Loucy (cell line): ENCODE data around the gene LGALS3BP.

Experiments
- H2AFZ ChIP-seq: fragments of 200-600 bp; sonication (generic); 2 replicates; pipeline ENCODE4 v1.6.0; 2016; ENCODE audit warnings: antibody characterized with exemption, mild to moderate bottlenecking, low read length, moderate library complexity
- H3F3A ChIP-seq: fragments of 200-600 bp; 2 replicates; pipeline ENCODE4 v1.6.0; 2016; ENCODE audit warnings: antibody characterized with exemption, low read depth, mild to moderate bottlenecking
- H3K27me3 ChIP-seq: fragments of 200-600 bp; sonication (generic); 2 replicates; pipeline ENCODE4 v1.6.1; 2014; ENCODE audit warnings: low read length, mild to moderate bottlenecking; ENCODE audit not compliant: insufficient read depth, poor library complexity, severe bottlenecking
- H3K36me3 ChIP-seq: fragments of 200-600 bp; sonication (generic); 2 replicates; pipeline ENCODE4 v1.6.1; 2016; ENCODE audit warnings: low read length; ENCODE audit not compliant: insufficient read depth
- H3K4me1 ChIP-seq: fragments of 200-600 bp; sonication (generic); 2 replicates; pipeline ENCODE4 v1.5.1; 2014; ENCODE audit warnings: low read length, mild to moderate bottlenecking; ENCODE audit not compliant: insufficient read depth, poor library complexity, severe bottlenecking
- H3K4me2 ChIP-seq: fragments of 200-600 bp; sonication (generic); 2 replicates; pipeline ENCODE4 v1.6.0; 2014; ENCODE audit warnings: antibody characterized with exemption, low read length, low read depth, mild to moderate bottlenecking; ENCODE audit not compliant: poor library complexity, severe bottlenecking
- H3K4me3 ChIP-seq: fragments of 200-600 bp; sonication (generic); 2 replicates; pipeline ENCODE4 v1.5.1; 2014; ENCODE audit warnings: low read length, mild to moderate bottlenecking, mixed read lengths; ENCODE audit not compliant: poor library complexity, severe bottlenecking
- H3K79me2 ChIP-seq: fragments of 200-600 bp; sonication (generic); 2 replicates; pipeline ENCODE4 v1.6.1; 2014; ENCODE audit warnings: low read length; ENCODE audit not compliant: insufficient read depth
- H3K9ac ChIP-seq: fragments of 200-600 bp; sonication (generic); 2 replicates; pipeline ENCODE4 v1.6.0; 2014; ENCODE audit warnings: mild to moderate bottlenecking, low read depth, low read length, moderate library complexity; ENCODE audit not compliant: poor library complexity, severe bottlenecking
- H3K9me2 ChIP-seq: fragments of 200-600 bp; sonication (generic); replicated peaks from 2 replicates; pipeline ENCODE4 v1.6.1; 2016; ENCODE audit warnings: low read depth, low read length, mixed read lengths
- H3K9me3 ChIP-seq: fragments of 200-600 bp; sonication (generic); 2 replicates; pipeline ENCODE4 v1.6.1; 2014; ENCODE audit warnings: mild to moderate bottlenecking, antibody characterized with exemption, low read length, low read depth; ENCODE audit not compliant: insufficient read depth
- H4K20me1 ChIP-seq: fragments of 200-600 bp; sonication (generic); 2 replicates; pipeline ENCODE4 v1.6.0; 2014; ENCODE audit warnings: antibody characterized with exemption, low read length, mild to moderate bottlenecking; ENCODE audit not compliant: insufficient read depth, poor library complexity, severe bottlenecking
- EZH2phosphoT487 ChIP-seq: fragments of 200-600 bp; IDR thresholded peaks from 2 replicates; pipeline ENCODE4 v1.6.1; 2018; ENCODE audit warnings: antibody characterized with exemption, mild to moderate bottlenecking, moderate library complexity, borderline replicate concordance
- TF ChIP-seq, protein P1 (sequence below): fragments of 200-600 bp; sonication (generic); conservative IDR thresholded peaks from 2 replicates; pipeline ENCODE4 v1.5.1; 2014; ENCODE audit warnings: mild to moderate bottlenecking, antibody characterized with exemption, low read length

Gene LGALS3BP

DNA sequence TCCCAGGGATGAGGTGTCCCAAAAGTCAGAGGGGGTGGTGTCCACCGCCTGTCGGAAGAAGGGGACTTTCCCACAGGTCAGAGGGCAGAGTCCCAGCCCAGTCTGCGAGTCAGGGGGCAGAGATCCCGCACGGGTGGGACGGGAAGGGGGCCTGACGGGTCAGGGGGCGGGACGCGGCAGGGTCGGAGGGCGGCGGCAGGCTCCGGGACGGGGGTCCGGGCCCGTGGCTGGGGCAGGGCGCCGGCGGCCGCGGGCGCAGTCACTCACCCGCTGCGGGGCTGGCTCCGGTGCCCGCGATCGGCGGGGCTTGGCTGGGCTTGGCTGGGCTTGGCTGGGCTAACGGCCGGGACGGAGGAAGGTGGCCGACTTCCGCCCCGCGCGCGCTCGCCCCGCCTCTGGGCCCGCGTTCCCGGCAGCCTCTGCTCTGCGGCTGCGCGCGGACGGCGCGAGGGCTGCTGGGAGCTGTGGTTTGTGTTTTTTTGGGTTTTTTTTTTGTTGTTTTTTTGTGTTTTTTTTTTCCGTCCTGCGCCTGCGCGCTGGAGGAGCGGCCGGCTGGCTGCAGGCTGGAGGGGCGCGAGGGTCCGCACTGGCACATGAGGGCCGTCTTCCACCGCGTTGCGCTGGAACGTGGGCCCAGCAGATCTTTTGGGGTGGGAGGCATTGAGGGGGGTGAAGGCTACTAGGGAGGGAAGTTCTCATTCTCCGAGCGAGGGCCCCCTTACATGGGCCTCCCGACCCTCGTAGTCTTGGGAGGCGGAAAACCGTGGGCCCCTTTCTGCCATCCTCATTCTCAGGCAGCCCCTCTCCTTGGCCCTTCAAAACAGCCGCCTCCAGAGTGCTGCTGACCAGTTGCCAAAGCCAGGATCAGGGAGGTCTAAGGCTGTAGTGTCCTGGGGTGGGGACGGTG is 29.9 kb upstream of the LGALS3BP start, which contains the start of gene CANT1:
Gene CANT1 (minus strand): TSS at position 368 of the 907 bp plus-strand sequence. CDS start 12,142 bp downstream, outside the sequence.
- TF ChIP-seq, protein P1, sequence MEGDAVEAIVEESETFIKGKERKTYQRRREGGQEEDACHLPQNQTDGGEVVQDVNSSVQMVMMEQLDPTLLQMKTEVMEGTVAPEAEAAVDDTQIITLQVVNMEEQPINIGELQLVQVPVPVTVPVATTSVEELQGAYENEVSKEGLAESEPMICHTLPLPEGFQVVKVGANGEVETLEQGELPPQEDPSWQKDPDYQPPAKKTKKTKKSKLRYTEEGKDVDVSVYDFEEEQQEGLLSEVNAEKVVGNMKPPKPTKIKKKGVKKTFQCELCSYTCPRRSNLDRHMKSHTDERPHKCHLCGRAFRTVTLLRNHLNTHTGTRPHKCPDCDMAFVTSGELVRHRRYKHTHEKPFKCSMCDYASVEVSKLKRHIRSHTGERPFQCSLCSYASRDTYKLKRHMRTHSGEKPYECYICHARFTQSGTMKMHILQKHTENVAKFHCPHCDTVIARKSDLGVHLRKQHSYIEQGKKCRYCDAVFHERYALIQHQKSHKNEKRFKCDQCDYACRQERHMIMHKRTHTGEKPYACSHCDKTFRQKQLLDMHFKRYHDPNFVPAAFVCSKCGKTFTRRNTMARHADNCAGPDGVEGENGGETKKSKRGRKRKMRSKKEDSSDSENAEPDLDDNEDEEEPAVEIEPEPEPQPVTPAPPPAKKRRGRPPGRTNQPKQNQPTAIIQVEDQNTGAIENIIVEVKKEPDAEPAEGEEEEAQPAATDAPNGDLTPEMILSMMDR = no peak
- no peak for TF ChIP-seq EZH2phosphoT487
- Histone ChIP-seq H2AFZ (peak within 1 kb of the TSS; percentile 98), H3F3A (no peaks in the 10 kb centered on the region), H3K9me3 (no peaks in the 10 kb centered on the region), H3K9ac (peak within 1 kb of the TSS; percentile 96), H3K79me2 (peaks cover 47% of the 10 kb centered on the region), H3K4me2 (peak within 1 kb of the TSS; percentile 97), H3K4me1 (peaks cover 43% of the 10 kb centered on the region), H3K27me3 (no peaks in the 10 kb centered on the region), H3K9me2 (no peaks in the 10 kb centered on the region), H3K36me3 (no peaks in the 10 kb centered on the region), H3K4me3 (peak within 1 kb of the TSS; percentile 95), H4K20me1 (peaks cover 31% of the 10 kb centered on the region)

DNA sequence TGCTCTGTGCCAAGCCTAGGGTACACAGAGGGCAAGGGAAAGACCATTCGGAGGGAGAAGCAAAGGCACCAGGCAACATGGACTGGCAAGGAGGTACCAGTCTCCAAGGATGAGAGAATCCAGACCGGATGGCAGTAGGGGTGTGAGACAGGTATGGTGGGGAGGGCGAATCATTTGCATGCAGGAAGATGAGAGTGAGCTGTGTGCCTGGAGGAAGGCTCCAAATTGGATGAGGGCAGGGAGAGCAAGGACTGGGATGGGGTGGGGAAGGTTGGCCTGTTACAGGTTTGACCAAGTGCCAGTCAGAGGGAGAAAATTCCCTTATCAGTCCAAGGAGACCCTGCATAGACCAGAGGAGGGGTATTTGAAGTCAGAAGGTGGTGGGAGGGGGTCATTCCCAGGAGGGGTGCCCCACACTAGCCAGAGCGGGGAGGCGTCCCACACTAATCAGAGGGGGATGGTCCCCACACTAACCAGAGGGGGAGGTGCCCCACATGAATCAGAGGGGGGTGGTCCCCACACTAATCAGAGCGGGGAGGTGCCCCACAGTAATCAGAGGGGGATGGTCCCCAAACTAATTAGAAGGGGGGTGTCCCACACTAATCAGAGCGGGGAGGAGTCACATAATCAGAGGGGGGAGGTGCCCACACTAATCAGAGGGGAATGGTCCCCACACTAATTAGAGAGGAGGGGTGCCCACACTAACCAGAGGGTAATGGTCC is 29.1 kb upstream of the LGALS3BP start:
- Histone ChIP-seq H3K9me2 (no peaks in the 10 kb centered on the region), H3K79me2 (peaks cover 49% of the 10 kb centered on the region), H3K4me3 (peak overlapping the region; percentile 95), H3K36me3 (no peaks in the 10 kb centered on the region), H2AFZ (peak overlapping the region; percentile 47; the same call in 1 of the 2 replicates), H4K20me1 (peaks cover 33% of the 10 kb centered on the region), H3F3A (no peaks in the 10 kb centered on the region), H3K4me1 (peaks cover 43% of the 10 kb centered on the region), H3K27me3 (no peaks in the 10 kb centered on the region), H3K9me3 (no peaks in the 10 kb centered on the region), H3K9ac (peak overlapping the region; percentile 96), H3K4me2 (peak overlapping the region; percentile 97)
- TF ChIP-seq, protein P1 = no peak
- TF ChIP-seq EZH2phosphoT487 = no peak

DNA sequence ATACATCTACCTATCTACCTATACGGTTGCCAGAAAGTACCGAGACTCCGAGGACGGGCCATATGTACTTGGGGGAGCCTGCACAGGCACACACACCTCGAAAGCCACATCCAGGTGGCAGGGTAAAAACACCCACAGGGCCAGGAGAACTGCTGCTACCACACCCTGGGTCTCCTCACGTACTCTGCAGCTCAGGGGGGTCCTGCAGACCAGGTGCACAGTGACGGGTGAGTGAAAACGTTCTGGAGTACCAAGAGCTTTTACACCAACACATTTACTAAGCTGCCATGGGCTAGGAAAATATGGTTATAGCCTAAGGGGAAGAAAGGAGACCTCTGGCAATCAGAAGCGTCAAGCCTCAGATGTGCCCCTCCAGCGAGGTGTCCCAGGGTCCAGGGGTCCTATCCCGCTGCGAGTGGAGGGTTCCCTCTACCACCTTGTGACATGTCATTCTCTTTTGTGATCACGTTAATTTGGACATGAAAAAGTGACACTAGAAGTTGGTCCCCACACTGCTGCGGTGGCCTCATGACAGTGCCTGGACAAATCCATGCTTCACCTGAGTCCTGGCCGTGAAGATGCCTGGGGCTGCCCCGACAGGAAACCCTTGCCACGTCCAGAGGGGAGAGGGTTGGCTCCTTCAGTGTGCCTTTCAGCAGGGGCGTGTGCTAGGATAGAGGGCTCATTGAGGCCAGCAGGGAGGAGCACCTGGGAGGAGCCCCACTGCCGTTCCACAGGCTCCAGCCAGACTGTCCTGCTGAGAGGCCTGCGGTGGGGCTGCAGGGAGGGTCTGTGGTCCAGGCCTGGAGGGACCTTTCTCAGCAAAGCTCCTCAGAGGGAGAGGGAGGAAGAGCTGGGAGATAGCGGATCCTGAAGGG is 28.0 kb upstream of the LGALS3BP start:
- peaks cover 48% of the 10 kb centered on the region for H3K4me1 ChIP-seq
- H3K79me2 ChIP-seq = peaks cover 60% of the 10 kb centered on the region

More for the DNA sequence above, 28.0 kb upstream of the LGALS3BP start:
- TF ChIP-seq, protein P1 = no peak
- no peak for TF ChIP-seq EZH2phosphoT487
- Histone ChIP-seq H3K4me2 (peak overlapping the region; percentile 97), H3K9me2 (no peaks in the 10 kb centered on the region), H4K20me1 (peaks cover 44% of the 10 kb centered on the region), H3K4me3 (peak overlapping the region; percentile 95), H2AFZ (no peak overlapping the region), H3K36me3 (no peaks in the 10 kb centered on the region), H3F3A (no peaks in the 10 kb centered on the region), H3K27me3 (no peaks in the 10 kb centered on the region), H3K9ac (peak overlapping the region; percentile 96), H3K9me3 (no peaks in the 10 kb centered on the region)
